Renal cortex interstitium (tissue), 3 donors: Measurements from ENCODE around the gene ERC1. TPM values are rescaled to one million over a fixed set of nuclear protein-coding genes. Genes with fewer than 3 reads are reported as not detected.

ENCODE experiments used
- polyA plus RNA-seq, 3 donors: library from polyadenylated mRNA; unstranded; fragments of 120-200 nt; gene quantifications; one replicate each; pipeline ENCODE4 v1.2.1, GENCODE V29; 2013; ENCODE audit not compliant: insufficient read length in 3 of 3

ERC1 gene
- polyA plus RNA-seq, 3 donors, result 36.8 to 40.4 (median 38.3) TPM

Other genes starting within 250 kb of the ERC1 start
- 100 to 1,000 TPM in 2 of 3 donors, 10 to 100 TPM in 1; 97.9 to 123 (median 123) TPM for gene WNK1, start 238.6 kb upstream of the ERC1 start, polyA plus RNA-seq
- 10 to 100 TPM; 25.7 to 47.0 (median 30.7) TPM for gene RAD52, start 41.5 kb upstream of the ERC1 start, polyA plus RNA-seq